ENCODE results near the gene TAF7L. TPM values are rescaled to one million over a fixed set of nuclear protein-coding genes. Genes with fewer than 3 reads are reported as not detected.

Gene TAF7L
- polyA plus RNA-seq, 1 of the 3 experiments (the other 2 are of a cell fraction) = 0.38 TPM

GRCh38 chrX:101287402-101287801 lies 3.7 kb downstream of the TAF7L start:
- H3K4me2 ChIP-seq = no peak overlapping the region
- no peaks in the 10 kb centered on the region for H3K27me3 ChIP-seq (ENCODE audit: insufficient read depth)
- H3K27ac ChIP-seq (ENCODE audit: low read depth in 2 of 2, low read length in 1 of 2) = no peak overlapping the region
- no peak overlapping the region for H3K4me3 ChIP-seq (ENCODE audit: low read depth in 2 of 2, low read length in 1 of 2)
- no peak overlapping the region for H2AFZ ChIP-seq (ENCODE audit: low read depth)
- no peaks in the 10 kb centered on the region for H4K20me1 ChIP-seq (ENCODE audit: insufficient read depth)
- ChIA-PET CTCF (interaction anchor here (0.7 to 1.8 kb wide), 7 partner anchors 9 to 835 kb away, joined by 3 to 8 read pairs (median 3); no protein-coding TSS in a partner anchor), POLR2A (no interaction called here)
- H3K9me2 ChIP-seq = no peaks in the 10 kb centered on the region
- no peaks in the 10 kb centered on the region for H3K4me1 ChIP-seq (ENCODE audit: control insufficient read depth in 1 of 2, insufficient read depth in 2 of 2, low read depth in 1 of 2, low read length in 1 of 2)
- no peak overlapping the region for H3K9ac ChIP-seq
- H3F3A ChIP-seq (replicated peaks; ENCODE audit: insufficient read depth) = no peaks in the 10 kb centered on the region
- no peaks in the 10 kb centered on the region for H3K79me2 ChIP-seq (ENCODE audit: insufficient read depth)
- TF ChIP-seq PBX3 (IDR thresholded peaks at IDR 0.05) (no peak), TEAD4 (IDR thresholded peaks at IDR 0.05; ENCODE audit: borderline replicate concordance, insufficient read depth) (no peak), SMC3 (IDR thresholded peaks at IDR 0.05; ENCODE audit: low read depth, low read length) (peak; percentile 57), EP300 (IDR thresholded peaks at IDR 0.05; ENCODE audit: borderline replicate concordance in 1 of 2, low read depth in 1 of 2, low read length in 1 of 2) (no peak), EZH2phosphoT487 (IDR thresholded peaks at IDR 0.05; ENCODE audit: borderline replicate concordance, low read depth) (no peak), CTCF (IDR thresholded peaks at IDR 0.05) (peak; percentile 72), RAD21 (IDR thresholded peaks at IDR 0.05; ENCODE audit: low read length) (peak; percentile 74)
- H3K36me3 ChIP-seq (replicated peaks in 1 of 2; ENCODE audit: control insufficient read depth in 1 of 2, insufficient read depth in 2 of 2, low read length in 1 of 2) = no peaks in the 10 kb centered on the region
- 4% methylated on average over 2 of the region's 2 CpGs for WGBS (ENCODE audit: low lambda C conversion rate)
- no peaks in the 10 kb centered on the region for H3K9me3 ChIP-seq
- DNase-seq = peak; percentile 51

GRCh38 chrX:101276238-101276637 lies 14.9 kb downstream of the TAF7L start:
- no peak overlapping the region for H3K4me3 ChIP-seq (ENCODE audit: low read depth in 2 of 2, low read length in 1 of 2)
- ChIA-PET CTCF (no interaction called here), POLR2A (no interaction called here)
- no peak for TF ChIP-seq USF2 (IDR thresholded peaks at IDR 0.05; ENCODE audit: borderline replicate concordance, low read depth, low read length)
- TF ChIP-seq POLR2AphosphoS5 (IDR thresholded peaks at IDR 0.05; ENCODE audit: low read depth, low read length) = no peak
- no peak for TF ChIP-seq EP300 (IDR thresholded peaks at IDR 0.05; ENCODE audit: borderline replicate concordance in 1 of 2, low read depth in 1 of 2, low read length in 1 of 2)
- TF ChIP-seq GATA2 (CRISPR knock-in tag; IDR thresholded peaks at IDR 0.05) = no peak
- no peak for TF ChIP-seq TAF1 (IDR thresholded peaks at IDR 0.05; ENCODE audit: borderline replicate concordance, low read depth, low read length)
- H3K4me1 ChIP-seq (ENCODE audit: control insufficient read depth in 1 of 2, insufficient read depth in 2 of 2, low read depth in 1 of 2, low read length in 1 of 2) = no peaks in the 10 kb centered on the region
- no peaks in the 10 kb centered on the region for H3K36me3 ChIP-seq (replicated peaks in 1 of 2; ENCODE audit: control insufficient read depth in 1 of 2, insufficient read depth in 2 of 2, low read length in 1 of 2)
- H2AFZ ChIP-seq (ENCODE audit: low read depth) = no peak overlapping the region
- H3K27me3 ChIP-seq (ENCODE audit: insufficient read depth) = no peaks in the 10 kb centered on the region; the same call in 1 of the 2 replicates
- no peaks in the 10 kb centered on the region for H3K9me3 ChIP-seq
- H3K79me2 ChIP-seq (ENCODE audit: insufficient read depth) = no peaks in the 10 kb centered on the region
- H4K20me1 ChIP-seq (ENCODE audit: insufficient read depth) = no peaks in the 10 kb centered on the region
- DNase-seq = no peak
- H3F3A ChIP-seq (replicated peaks; ENCODE audit: insufficient read depth) = no peaks in the 10 kb centered on the region
- H3K9ac ChIP-seq = no peak overlapping the region
- no peaks in the 10 kb centered on the region for H3K9me2 ChIP-seq
- no peak overlapping the region for H3K4me2 ChIP-seq
- 19% methylated on average over 2 of the region's 2 CpGs for WGBS (ENCODE audit: low lambda C conversion rate)
- H3K27ac ChIP-seq (ENCODE audit: low read depth in 2 of 2, low read length in 1 of 2) = no peak overlapping the region
